Caco-2 (cell line): ENCODE results near the gene SEC62. TPM values are rescaled to one million over a fixed set of nuclear protein-coding genes. Genes with fewer than 3 reads are reported as not detected.

Experiments used
- BruUV-seq: library from RNA; stranded (reverse); fragments of 400-500 nt; replicated peaks from 2 replicates; lab custom pipeline; 2021; lab: Mats Ljungman, UMichigan
- CTCF ChIA-PET: fragments of 300-600 bp; sonication (Branson Sonifier 250); formaldehyde crosslinking; loops from one replicate; lab custom pipeline; 2022; ENCODE audit warnings: antibody characterized with exemption; lab: Charles Lee
- POLR2A ChIA-PET: fragments of 300-600 bp; sonication (Branson Sonifier 250); formaldehyde crosslinking; loops from one replicate; lab custom pipeline; 2022; ENCODE audit warnings: antibody characterized with exemption; lab: Charles Lee
- DNase-seq, 2 experiments: peaks; one replicate each; pipeline versions ENCODE4 v3.0.0 to v3.0.0-alpha.2; 2020 to 2022
- H3K27me3 ChIP-seq: replicated peaks from 2 replicates; pipeline ENCODE4 v1.6.0; 2011; ENCODE audit warnings: low read length; ENCODE audit not compliant: control insufficient read depth, insufficient read depth
- H3K36me3 ChIP-seq: 2 replicates; pipeline ENCODE4 v1.5.1; 2011; ENCODE audit warnings: low read length; ENCODE audit not compliant: control insufficient read depth, insufficient read depth
- H3K4me1 ChIP-seq: fragments of 250-450 bp; sonication (Bioruptor Pico); 2 replicates; pipeline ENCODE4 v1.5.1; 2020; ENCODE audit warnings: mild to moderate bottlenecking
- H3K4me3 ChIP-seq: 2 replicates; pipeline ENCODE4 v1.5.1; 2011; ENCODE audit warnings: low read depth, mild to moderate bottlenecking, control low read depth, low read length
- H3K9me3 ChIP-seq: fragments of 250-450 bp; sonication (Bioruptor Pico); 2 replicates; pipeline ENCODE4 v1.5.1; 2020; ENCODE audit warnings: mild to moderate bottlenecking, moderate library complexity
- H3K27ac Mint-ChIP-seq: one replicate; pipeline ENCODE4 v1.8.0; 2022; ENCODE audit warnings: mixed read lengths; ENCODE audit not compliant: unreplicated experiment
- H3K27me3 Mint-ChIP-seq: one replicate; pipeline ENCODE4 v1.8.0; 2022; ENCODE audit warnings: mixed read lengths; ENCODE audit not compliant: insufficient read depth, unreplicated experiment
- H3K36me3 Mint-ChIP-seq: one replicate; pipeline ENCODE4 v1.8.0; 2022; ENCODE audit warnings: mild to moderate bottlenecking, mixed read lengths; ENCODE audit not compliant: insufficient read depth, unreplicated experiment
- H3K4me1 Mint-ChIP-seq: one replicate; pipeline ENCODE4 v1.8.0; 2022; ENCODE audit warnings: low read depth, mixed read lengths; ENCODE audit not compliant: unreplicated experiment
- H3K4me3 Mint-ChIP-seq: one replicate; pipeline ENCODE4 v1.8.0; 2022; ENCODE audit warnings: mild to moderate bottlenecking, moderate library complexity, mixed read lengths; ENCODE audit not compliant: unreplicated experiment
- H3K9me3 Mint-ChIP-seq: one replicate; pipeline ENCODE4 v1.8.0; 2022; ENCODE audit warnings: mixed read lengths; ENCODE audit not compliant: unreplicated experiment
- CTCF ChIP-seq, 2 experiments: fragments of 200-600 bp in 1 of 2; IDR thresholded peaks; 1 replicate in 1 of 2; 2 replicates in 1 of 2; pipeline versions ENCODE4 v1.5.1 to v1.8.0; 2011 to 2022; ENCODE audit warnings: antibody characterized with exemption in 1 of 2, control low read depth in 1 of 2, inconsistent platforms in 1 of 2, low read depth in 1 of 2, low read length in 1 of 2, mild to moderate bottlenecking in 1 of 2, moderate library complexity in 1 of 2; ENCODE audit not compliant: insufficient read depth in 1 of 2, severe bottlenecking in 1 of 2, unreplicated experiment in 1 of 2
- intact Hi-C: fragments of 100-400 bp; cut with micrococcal nuclease; formaldehyde crosslinking; loops from one replicate; pipeline ENCODE4 v1.10.0; 2022; ENCODE audit not compliant: unreplicated experiment
- total RNA-seq: library from RNA; stranded (reverse); gene quantifications from 2 replicates; pipeline ENCODE4 v1.2.3, GENCODE V29; 2022

SEC62 gene
- total RNA-seq, 1 experiment from 2014 or later = 74.7 TPM

GRCh38 chr3:169929830-169930519, 36.6 kb upstream of the SEC62 start:
- ChIA-PET POLR2A (no interaction called here), CTCF (interaction anchor here (1.0 kb wide), 1 partner anchor 124 kb away, joined by 4 read pairs; no protein-coding TSS in a partner anchor)
- Histone ChIP-seq H3K27me3 (no peaks in the 10 kb centered on the region), H3K36me3 (no peaks in the 10 kb centered on the region), H3K9me3 (no peaks in the 10 kb centered on the region), H3K4me1 (no peaks in the 10 kb centered on the region), H3K4me3 (no peak overlapping the region)
- no TSS peak for BruUV-seq
- peaks cover 15% of the 10 kb centered on the region for H3K27me3 Mint-ChIP-seq
- DNase-seq = no peak
- no peak overlapping the region for H3K27ac Mint-ChIP-seq
- H3K4me3 Mint-ChIP-seq = no peak overlapping the region
- no peaks in the 10 kb centered on the region for H3K9me3 Mint-ChIP-seq
- no peaks in the 10 kb centered on the region for H3K4me1 Mint-ChIP-seq
- intact Hi-C loops = loop anchor here (1.0 to 10.0 kb wide), 2 partner anchors 36 to 55 kb away; partner anchors contain the start of gene SEC62
- TF ChIP-seq CTCF (IDR thresholded peaks at IDR 0.05; ENCODE audit: insufficient read depth in 1 of 2, low read depth in 1 of 2, low read length in 1 of 2, severe bottlenecking in 1 of 2, unreplicated experiment in 1 of 2) = no peak
- no peaks in the 10 kb centered on the region for H3K36me3 Mint-ChIP-seq

GRCh38 chr3:169930843-169931242, 35.8 kb upstream of the SEC62 start:
- no peaks in the 10 kb centered on the region for H3K9me3 ChIP-seq
- no TSS peak for BruUV-seq
- no peak for DNase-seq
- ChIA-PET POLR2A (no interaction called here), CTCF (no interaction called here)
- no peak overlapping the region for H3K27ac Mint-ChIP-seq
- no peak for TF ChIP-seq CTCF (IDR thresholded peaks at IDR 0.05; ENCODE audit: insufficient read depth in 1 of 2, low read depth in 1 of 2, low read length in 1 of 2, severe bottlenecking in 1 of 2, unreplicated experiment in 1 of 2)
- no peaks in the 10 kb centered on the region for H3K9me3 Mint-ChIP-seq
- H3K27me3 Mint-ChIP-seq = peaks cover 19% of the 10 kb centered on the region
- no peaks in the 10 kb centered on the region for H3K4me1 ChIP-seq
- H3K4me3 ChIP-seq = no peak overlapping the region
- intact Hi-C loops = loop anchor here (1.0 kb wide), 1 partner anchor 35 kb away; the partner anchor contains the start of gene SEC62
- H3K4me1 Mint-ChIP-seq = no peaks in the 10 kb centered on the region
- no peaks in the 10 kb centered on the region for H3K27me3 ChIP-seq
- no peak overlapping the region for H3K4me3 Mint-ChIP-seq
- H3K36me3 Mint-ChIP-seq = no peaks in the 10 kb centered on the region
- no peaks in the 10 kb centered on the region for H3K36me3 ChIP-seq

GRCh38 chr3:169931747-169932520, 34.7 kb upstream of the SEC62 start:
- Mint-ChIP-seq H3K4me3 (no peak overlapping the region), H3K27ac (no peak overlapping the region), H3K27me3 (peaks cover 19% of the 10 kb centered on the region), H3K36me3 (no peaks in the 10 kb centered on the region), H3K9me3 (no peaks in the 10 kb centered on the region), H3K4me1 (no peaks in the 10 kb centered on the region)
- ChIA-PET CTCF (no interaction called here), POLR2A (no interaction called here)
- Histone ChIP-seq H3K27me3 (no peaks in the 10 kb centered on the region), H3K9me3 (no peaks in the 10 kb centered on the region), H3K4me1 (no peaks in the 10 kb centered on the region), H3K4me3 (no peak overlapping the region), H3K36me3 (no peaks in the 10 kb centered on the region)
- BruUV-seq = no TSS peak
- no peak for TF ChIP-seq CTCF (IDR thresholded peaks at IDR 0.05; ENCODE audit: insufficient read depth in 1 of 2, low read depth in 1 of 2, low read length in 1 of 2, severe bottlenecking in 1 of 2, unreplicated experiment in 1 of 2)
- no peak for DNase-seq
- intact Hi-C loops = no loop called here
